ENCODE measurements around the gene GPR161.

DNA sequence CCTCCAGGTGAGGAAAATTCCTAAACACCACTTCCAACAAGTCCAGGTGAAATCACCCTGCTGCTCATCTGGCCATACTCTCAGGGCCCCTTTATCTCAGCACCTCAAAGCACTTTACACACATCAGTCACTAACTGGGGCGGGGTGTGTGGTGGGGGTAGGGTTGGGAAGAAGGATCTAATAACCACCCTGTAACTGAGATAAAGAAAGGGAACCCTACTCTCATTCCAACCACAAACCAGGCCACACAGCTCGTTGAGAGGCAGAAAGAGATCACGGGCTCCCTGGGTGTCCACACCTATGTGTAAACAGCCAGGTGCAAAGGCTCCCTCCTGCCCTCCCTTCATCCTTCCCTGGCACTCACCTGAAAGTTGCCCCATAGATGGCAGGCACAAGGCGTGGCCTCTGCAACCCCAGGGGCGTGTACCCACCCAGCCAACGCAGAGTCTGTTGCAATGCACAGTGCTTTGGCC, 20.4 kb downstream of the GPR161 start:
- TF ChIP-seq NR2C2 (CRISPR knock-in tag; IDR thresholded peaks at IDR 0.05; ENCODE audit: borderline replicate concordance) (no peak), RAD21 (CRISPR knock-in tag; IDR thresholded peaks at IDR 0.05) (no peak), EEA1 (CRISPR knock-in tag; IDR thresholded peaks at IDR 0.05; ENCODE audit: borderline replicate concordance) (no peak), CTCF (CRISPR knock-in tag; IDR thresholded peaks at IDR 0.05) (no peak), POLR2AphosphoS5 (IDR thresholded peaks at IDR 0.05; ENCODE audit: low read depth, low read length) (no peak), CEBPB (IDR thresholded peaks at IDR 0.05; ENCODE audit: borderline replicate concordance, low read depth, low read length) (no peak), TBX3 (IDR thresholded peaks at IDR 0.05; ENCODE audit: borderline replicate concordance) (no peak), ELF1 (CRISPR knock-in tag; IDR thresholded peaks at IDR 0.05) (no peak), SP1 (IDR thresholded peaks at IDR 0.05) (no peak), SP1 (CRISPR knock-in tag; IDR thresholded peaks at IDR 0.05) (no peak), KMT2B (CRISPR knock-in tag; IDR thresholded peaks at IDR 0.05) (no peak), MAZ (IDR thresholded peaks at IDR 0.05; ENCODE audit: borderline replicate concordance, low read depth, low read length) (no peak), MAZ (CRISPR knock-in tag; IDR thresholded peaks at IDR 0.05; ENCODE audit: low read depth) (no peak), ZNF337 (CRISPR knock-in tag; IDR thresholded peaks at IDR 0.05; ENCODE audit: borderline replicate concordance, low read depth) (no peak)
